Suprapubic skin (tissue), 4 donors: ENCODE measurements around the gene TAF1B. TPM values are rescaled to one million over a fixed set of nuclear protein-coding genes. Genes with fewer than 3 reads are reported as not detected.

Experiments used
- DNase-seq, 2 donors: peaks; one replicate each; pipeline ENCODE4 v3.0.0-alpha.2; 2019; ENCODE audit warnings: low spot score in 2 of 2
- H3K27ac ChIP-seq: fragments of 200-600 bp; sonication (generic); one replicate; pipeline ENCODE4 v1.5.1; 2019
- H3K27me3 ChIP-seq: fragments of 200-600 bp; sonication (generic); one replicate; pipeline ENCODE4 v1.5.1; 2019
- H3K36me3 ChIP-seq: fragments of 200-600 bp; sonication (generic); one replicate; pipeline ENCODE4 v1.5.1; 2019
- H3K4me1 ChIP-seq: fragments of 200-600 bp; sonication (generic); one replicate; pipeline ENCODE4 v1.5.1; 2019
- H3K4me3 ChIP-seq: fragments of 200-600 bp; sonication (generic); one replicate; pipeline ENCODE4 v1.5.1; 2019; ENCODE audit warnings: mild to moderate bottlenecking
- H3K9me3 ChIP-seq: fragments of 200-600 bp; sonication (generic); one replicate; pipeline ENCODE4 v1.5.1; 2019
- EP300 ChIP-seq: sonication (generic); formaldehyde crosslinking; IDR thresholded peaks from one replicate; pipeline ENCODE4 v1.6.1; 2017; ENCODE audit warnings: antibody characterized with exemption
- POLR2A ChIP-seq, 2 donors: fragments of 450-650 bp; IDR thresholded peaks; one replicate each; pipeline ENCODE4 v1.6.1; 2017; ENCODE audit warnings: antibody characterized with exemption in 2 of 2, mild to moderate bottlenecking in 2 of 2, moderate library complexity in 2 of 2
- POLR2AphosphoS5 ChIP-seq, 3 donors: sonication (generic); formaldehyde crosslinking; IDR thresholded peaks; one replicate each; pipeline ENCODE4 v1.6.1; 2017; ENCODE audit warnings: antibody characterized with exemption in 3 of 3
- WGBS: methylation state at CpG from one replicate; pipeline ENCODE4 v1.1.5; 2018; 5-methylcytosine and 5-hydroxymethylcytosine counted together
- total RNA-seq, 4 donors: library from RNA; depleted of rRNA; stranded (reverse); fragments of >200 nt; gene quantifications; one replicate each; pipeline ENCODE4 v1.1.0, GENCODE V29; 2016
- TF ChIP-seq, protein P1 (sequence below), 2 donors: fragments of 200-600 bp in 1 of 2; fragments of 450-650 bp in 1 of 2; sonication (generic) in 1 of 2; IDR thresholded peaks; one replicate each; pipeline ENCODE4 v1.5.1; 2016 to 2019; ENCODE audit warnings: antibody characterized with exemption in 2 of 2, mild to moderate bottlenecking in 1 of 2, moderate library complexity in 1 of 2

Gene TAF1B
- total RNA-seq, 4 donors from 2014 or later: 12.7 to 24.0 (median 18.0) TPM

DNA sequence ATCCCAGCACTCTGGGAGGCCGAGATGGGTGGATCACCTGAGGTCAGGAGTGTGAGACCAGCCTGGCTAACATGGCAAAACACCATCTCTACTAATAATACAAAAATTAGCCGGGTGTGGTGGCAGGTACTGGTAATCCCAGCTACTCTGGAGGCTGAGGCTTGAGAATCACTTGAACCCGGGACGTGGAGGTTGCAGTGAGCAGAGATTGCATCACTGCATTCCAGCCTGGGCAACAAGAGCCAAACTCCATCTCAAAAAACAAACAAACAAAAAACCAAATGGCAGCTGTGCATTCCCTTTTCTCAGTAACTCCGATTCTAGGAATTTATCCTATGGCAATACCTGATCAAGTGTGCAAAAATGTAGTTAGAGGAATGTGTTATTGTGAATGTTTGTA, 103.5 kb downstream of the TAF1B start:
- Histone ChIP-seq H3K36me3 (no peaks in the 10 kb centered on the region), H3K9me3 (no peaks in the 10 kb centered on the region), H3K27me3 (no peaks in the 10 kb centered on the region), H3K27ac (no peak overlapping the region), H3K4me1 (peaks cover 37% of the 10 kb centered on the region), H3K4me3 (no peak overlapping the region)
- TF ChIP-seq EP300 (no peak), POLR2A (IDR thresholded peaks at IDR 0.05) (no peak), POLR2AphosphoS5 (IDR thresholded peaks at IDR 0.05) (no peak)
- TF ChIP-seq, protein P1, sequence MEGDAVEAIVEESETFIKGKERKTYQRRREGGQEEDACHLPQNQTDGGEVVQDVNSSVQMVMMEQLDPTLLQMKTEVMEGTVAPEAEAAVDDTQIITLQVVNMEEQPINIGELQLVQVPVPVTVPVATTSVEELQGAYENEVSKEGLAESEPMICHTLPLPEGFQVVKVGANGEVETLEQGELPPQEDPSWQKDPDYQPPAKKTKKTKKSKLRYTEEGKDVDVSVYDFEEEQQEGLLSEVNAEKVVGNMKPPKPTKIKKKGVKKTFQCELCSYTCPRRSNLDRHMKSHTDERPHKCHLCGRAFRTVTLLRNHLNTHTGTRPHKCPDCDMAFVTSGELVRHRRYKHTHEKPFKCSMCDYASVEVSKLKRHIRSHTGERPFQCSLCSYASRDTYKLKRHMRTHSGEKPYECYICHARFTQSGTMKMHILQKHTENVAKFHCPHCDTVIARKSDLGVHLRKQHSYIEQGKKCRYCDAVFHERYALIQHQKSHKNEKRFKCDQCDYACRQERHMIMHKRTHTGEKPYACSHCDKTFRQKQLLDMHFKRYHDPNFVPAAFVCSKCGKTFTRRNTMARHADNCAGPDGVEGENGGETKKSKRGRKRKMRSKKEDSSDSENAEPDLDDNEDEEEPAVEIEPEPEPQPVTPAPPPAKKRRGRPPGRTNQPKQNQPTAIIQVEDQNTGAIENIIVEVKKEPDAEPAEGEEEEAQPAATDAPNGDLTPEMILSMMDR (IDR thresholded peaks at IDR 0.05): no peak
- 82% methylated on average over 5 of the region's 5 CpGs for WGBS
- DNase-seq: no peak

DNA sequence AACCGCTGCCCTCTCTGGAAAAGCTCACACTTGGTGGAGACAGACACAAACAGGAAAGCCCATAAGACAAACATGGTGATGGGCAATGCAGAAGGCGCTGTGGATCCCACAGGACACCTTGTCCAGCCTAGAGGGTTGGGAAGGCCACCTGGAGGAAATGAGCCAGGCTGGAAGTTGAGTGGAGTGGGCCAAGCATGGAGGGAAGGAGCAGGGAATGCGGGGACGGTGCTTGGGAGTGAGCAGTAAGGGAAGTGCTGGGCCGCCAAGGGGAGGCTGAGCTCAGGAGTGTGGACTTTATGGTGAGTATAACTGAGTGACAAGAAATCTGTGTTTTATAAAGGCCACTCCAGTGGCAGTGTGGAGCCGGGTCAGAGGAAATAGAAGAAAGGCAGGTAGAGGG, 105.4 kb downstream of the TAF1B start:
- 96% methylated on average over 5 of the region's 6 CpGs for WGBS
- no peak overlapping the region for H3K4me3 ChIP-seq
- TF ChIP-seq POLR2AphosphoS5 (IDR thresholded peaks at IDR 0.05) (no peak), POLR2A (IDR thresholded peaks at IDR 0.05) (no peak), EP300 (no peak)
- TF ChIP-seq, protein P1 (IDR thresholded peaks at IDR 0.05): no peak
- DNase-seq: no peak
- H3K27ac ChIP-seq: no peak overlapping the region
- peaks cover 39% of the 10 kb centered on the region for H3K4me1 ChIP-seq
- no peaks in the 10 kb centered on the region for H3K27me3 ChIP-seq
- H3K36me3 ChIP-seq: no peaks in the 10 kb centered on the region
- no peaks in the 10 kb centered on the region for H3K9me3 ChIP-seq

DNA sequence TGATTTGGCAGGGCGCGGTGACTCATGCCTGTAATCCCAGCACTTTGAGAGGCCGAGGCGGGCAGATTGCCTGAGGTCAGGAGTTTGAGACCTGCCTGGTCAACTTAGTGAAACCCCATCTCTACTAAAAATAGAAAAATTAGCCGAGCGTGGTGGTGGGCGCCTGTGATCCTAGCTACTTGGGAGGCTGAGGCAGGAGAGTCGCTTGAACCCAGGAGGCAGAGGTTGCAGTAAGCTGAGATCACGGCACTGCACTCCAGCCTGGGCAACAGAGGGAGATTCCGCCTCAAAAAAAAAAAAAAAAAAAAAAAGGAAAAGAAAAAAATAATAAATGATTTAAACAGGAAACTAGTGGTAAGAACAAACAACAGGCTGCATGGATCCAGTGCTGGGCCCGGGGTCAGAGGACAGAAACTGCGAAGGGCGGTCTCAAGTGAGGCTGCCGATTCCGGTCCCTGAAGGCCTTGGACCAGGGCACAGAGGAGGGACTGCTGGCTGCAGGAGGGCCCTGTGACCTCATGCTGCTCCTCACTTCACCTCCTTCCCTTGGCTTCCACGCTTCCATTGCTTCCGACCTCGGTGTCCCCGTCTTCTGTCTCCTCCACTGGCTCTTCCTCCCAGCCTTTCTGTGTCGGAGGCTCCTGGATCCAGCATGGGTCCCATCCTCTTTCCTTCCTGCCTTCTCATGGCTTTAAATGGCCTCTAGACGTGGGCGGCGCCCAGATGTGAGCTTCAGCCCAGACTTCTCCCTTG, 106.1 kb downstream of the TAF1B start:
- no peak for TF ChIP-seq POLR2AphosphoS5 (IDR thresholded peaks at IDR 0.05)
- no peak for TF ChIP-seq POLR2A (IDR thresholded peaks at IDR 0.05)
- TF ChIP-seq, protein P1 (IDR thresholded peaks at IDR 0.05): no peak
- TF ChIP-seq EP300: no peak

DNA sequence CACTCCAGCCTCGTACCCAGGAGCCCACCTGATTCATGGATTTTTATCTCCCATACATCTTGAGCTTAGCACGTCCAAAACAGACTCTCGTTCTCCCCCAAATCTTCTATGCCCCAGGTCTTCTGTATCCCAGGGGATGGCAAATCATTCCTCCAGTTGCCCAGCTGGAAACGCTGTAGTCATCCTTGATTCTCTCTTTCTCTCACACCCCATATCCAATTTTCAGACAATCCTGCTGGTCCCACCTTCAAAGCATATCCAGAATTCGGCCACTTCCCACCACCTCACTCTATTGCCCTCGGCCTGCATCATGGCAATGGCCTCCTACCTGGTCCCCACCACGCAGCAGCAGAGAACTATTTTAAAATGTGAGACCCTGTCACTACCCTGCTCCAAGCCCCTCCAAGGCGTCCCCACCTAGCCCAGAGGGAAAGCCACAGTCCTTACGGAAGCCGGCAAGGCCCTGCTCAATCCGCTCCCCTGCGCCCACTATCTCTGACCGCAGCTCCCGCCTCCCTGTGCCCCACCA, 106.8 kb downstream of the TAF1B start:
- no peak for DNase-seq
- Histone ChIP-seq H3K4me1 (peaks cover 34% of the 10 kb centered on the region), H3K36me3 (no peaks in the 10 kb centered on the region), H3K27ac (peak overlapping the region; percentile 94), H3K4me3 (peak overlapping the region; percentile 71), H3K9me3 (no peaks in the 10 kb centered on the region), H3K27me3 (no peaks in the 10 kb centered on the region)
- 93% methylated on average over 14 of the region's 14 CpGs for WGBS
- TF ChIP-seq EP300 (no peak), POLR2A (IDR thresholded peaks at IDR 0.05) (no peak), POLR2AphosphoS5 (IDR thresholded peaks at IDR 0.05) (no peak)
- TF ChIP-seq, protein P1 (IDR thresholded peaks at IDR 0.05): no peak

More for the DNA sequence above, 106.1 kb downstream of the TAF1B start:
- DNase-seq: no peak
- 92% methylated on average over 23 of the region's 23 CpGs for WGBS
- H3K36me3 ChIP-seq: no peaks in the 10 kb centered on the region
- no peak overlapping the region for H3K4me3 ChIP-seq
- H3K9me3 ChIP-seq: no peaks in the 10 kb centered on the region
- no peaks in the 10 kb centered on the region for H3K27me3 ChIP-seq
- H3K27ac ChIP-seq: no peak overlapping the region
- H3K4me1 ChIP-seq: peaks cover 37% of the 10 kb centered on the region

DNA sequence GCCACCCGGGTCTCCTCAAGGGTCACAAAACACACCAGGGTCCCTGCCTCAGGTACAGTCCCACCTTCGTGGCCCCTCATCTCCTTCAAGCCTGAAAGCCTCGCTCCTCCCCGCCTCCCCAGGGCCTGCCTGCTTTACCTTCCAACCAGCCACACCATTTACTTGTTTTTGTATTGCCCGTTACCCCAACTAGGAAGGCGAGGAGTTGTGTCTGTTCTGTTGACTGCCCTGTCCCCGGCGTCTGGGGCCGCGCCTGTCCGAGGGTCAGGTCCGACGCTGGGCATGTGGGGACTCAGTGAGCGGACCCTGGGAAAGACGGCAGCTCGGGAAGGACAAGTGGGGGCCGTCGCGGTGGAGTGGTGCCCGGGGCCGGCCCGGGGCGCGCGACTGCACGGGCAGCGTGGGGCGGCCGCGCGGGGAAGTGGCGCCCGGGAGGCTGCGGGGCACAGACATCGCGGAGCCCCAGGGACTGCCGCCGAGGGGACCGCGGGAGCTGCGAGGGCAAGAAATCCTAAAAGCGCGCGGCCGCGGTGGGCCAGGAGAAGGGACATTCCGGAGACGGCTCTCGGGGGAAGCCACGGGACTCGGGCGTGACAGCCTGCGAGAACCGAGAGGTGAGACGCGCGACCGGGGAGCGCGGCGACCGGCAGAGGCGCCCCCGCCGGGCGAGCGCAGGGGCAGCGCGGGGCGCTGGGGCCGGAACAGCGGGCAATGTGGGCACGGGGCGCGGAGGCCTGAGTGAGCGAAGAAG, 107.4 kb downstream of the TAF1B start:
- WGBS: 15% methylated on average over 38 of the region's 76 CpGs
- Histone ChIP-seq H3K4me3 (peak overlapping the region; percentile 71), H3K27ac (peak overlapping the region; percentile 94), H3K36me3 (no peaks in the 10 kb centered on the region), H3K4me1 (peaks cover 27% of the 10 kb centered on the region), H3K27me3 (no peaks in the 10 kb centered on the region), H3K9me3 (no peaks in the 10 kb centered on the region)
- TF ChIP-seq EP300: no peak
- no peak for TF ChIP-seq POLR2A (IDR thresholded peaks at IDR 0.05)
- TF ChIP-seq POLR2AphosphoS5 (IDR thresholded peaks at IDR 0.05): no peak
- TF ChIP-seq, protein P1 (IDR thresholded peaks at IDR 0.05): peak in 1 of 2 donors; percentile 28
- DNase-seq: peak in 1 of 2 donors; percentile 82
